CD4-positive, alpha-beta T cell (primary cell): ENCODE measurements around the gene RAB26. TPM values are rescaled to one million over a fixed set of nuclear protein-coding genes. Genes with fewer than 3 reads are reported as not detected.

Experiments
- ATAC-seq: fragments of 200-7000 bp; cut with Tn5 transposase; one replicate; pipeline ENCODE4 v1.10.0; 2022; ENCODE audit warnings: mild to moderate bottlenecking; ENCODE audit not compliant: poor library complexity
- CTCF ChIA-PET: fragments of 350-600 bp; sonication (Branson Sonifier 250); formaldehyde crosslinking; loops from one replicate; lab custom pipeline; 2021; ENCODE audit warnings: antibody characterized with exemption, inconsistent platforms; lab: Charles Lee
- POLR2A ChIA-PET: fragments of 350-600 bp; sonication (Branson Sonifier 250); formaldehyde crosslinking; loops from one replicate; lab custom pipeline; 2021; ENCODE audit warnings: antibody characterized with exemption, inconsistent platforms; lab: Charles Lee
- DNase-seq, 14 experiments: peaks; one replicate each; pipeline ENCODE4 v3.0.0-alpha.2; 2013 to 2020; ENCODE audit warnings: mixed read lengths in 2 of 14
- H3K27ac ChIP-seq, 2 donors: one replicate each; pipeline versions ENCODE4 v1.5.1 to v1.7.0; 2013; ENCODE audit warnings: low read length in 2 of 2, low read depth in 1 of 2, mild to moderate bottlenecking in 1 of 2
- H3K27me3 ChIP-seq, 2 experiments: 1 replicate in 1 of 2; 2 replicates in 1 of 2; pipeline versions ENCODE4 v1.6.1 to v1.7.0; 2013; ENCODE audit warnings: low read length in 2 of 2, control low read depth in 1 of 2, mild to moderate bottlenecking in 1 of 2, moderate library complexity in 1 of 2; ENCODE audit not compliant: insufficient read depth in 2 of 2, control insufficient read depth in 1 of 2
- H3K36me3 ChIP-seq: one replicate; pipeline ENCODE4 v1.6.1; 2013; ENCODE audit warnings: low read length, control low read depth; ENCODE audit not compliant: insufficient read depth
- H3K4me1 ChIP-seq: one replicate; pipeline ENCODE4 v1.6.1; 2013; ENCODE audit warnings: low read length, control low read depth; ENCODE audit not compliant: insufficient read depth
- H3K4me3 ChIP-seq: one replicate; pipeline ENCODE4 v1.5.1; 2013; ENCODE audit warnings: mild to moderate bottlenecking, low read length, moderate library complexity
- H3K9me3 ChIP-seq, 2 experiments: 1 replicate in 1 of 2; 2 replicates in 1 of 2; pipeline versions ENCODE4 v1.6.1 to v1.7.0; 2013; ENCODE audit warnings: low read length in 2 of 2, mild to moderate bottlenecking in 2 of 2, control low read depth in 1 of 2, moderate library complexity in 1 of 2; ENCODE audit not compliant: control insufficient read depth in 1 of 2, insufficient read depth in 1 of 2
- H3K27ac Mint-ChIP-seq: one replicate; pipeline ENCODE4 v1.8.0; 2020; ENCODE audit warnings: mixed read lengths
- H3K27me3 Mint-ChIP-seq: one replicate; pipeline ENCODE4 v1.8.0; 2021; ENCODE audit warnings: mixed read lengths
- H3K36me3 Mint-ChIP-seq: one replicate; pipeline ENCODE4 v1.8.0; 2021; ENCODE audit warnings: low read depth, mixed read lengths
- H3K4me1 Mint-ChIP-seq: one replicate; pipeline ENCODE4 v1.8.0; 2021; ENCODE audit warnings: low read depth, mixed read lengths
- H3K4me3 Mint-ChIP-seq: one replicate; pipeline ENCODE4 v1.8.0; 2020; ENCODE audit warnings: mild to moderate bottlenecking, mixed read lengths
- H3K9me3 Mint-ChIP-seq: one replicate; pipeline ENCODE4 v1.8.0; 2020; ENCODE audit warnings: mixed read lengths
- intact Hi-C, 2 experiments: fragments of 100-400 bp; cut with DNase I in 1 of 2; cut with micrococcal nuclease in 1 of 2; formaldehyde crosslinking; loops; one replicate each; pipeline versions ENCODE4 v1.15.1 to v1.9.0; 2023 to 2025; cut with DNase I, micrococcal nuclease
- total RNA-seq, 174 experiments: library from RNA in 2 of 174; stranded (reverse) in 2 of 174; gene quantifications; one replicate each; pipeline ENCODE4 v1.2.3 and lab custom pipeline; 2021 to 2026
- TF ChIP-seq, protein P1 (sequence below): fragments of 200-600 bp; IDR thresholded peaks from one replicate; pipeline ENCODE4 v1.8.0; 2022; ENCODE audit warnings: antibody characterized with exemption, mild to moderate bottlenecking

Gene RAB26
- total RNA-seq, 2 experiments from 2014 or later = not detected

DNA sequence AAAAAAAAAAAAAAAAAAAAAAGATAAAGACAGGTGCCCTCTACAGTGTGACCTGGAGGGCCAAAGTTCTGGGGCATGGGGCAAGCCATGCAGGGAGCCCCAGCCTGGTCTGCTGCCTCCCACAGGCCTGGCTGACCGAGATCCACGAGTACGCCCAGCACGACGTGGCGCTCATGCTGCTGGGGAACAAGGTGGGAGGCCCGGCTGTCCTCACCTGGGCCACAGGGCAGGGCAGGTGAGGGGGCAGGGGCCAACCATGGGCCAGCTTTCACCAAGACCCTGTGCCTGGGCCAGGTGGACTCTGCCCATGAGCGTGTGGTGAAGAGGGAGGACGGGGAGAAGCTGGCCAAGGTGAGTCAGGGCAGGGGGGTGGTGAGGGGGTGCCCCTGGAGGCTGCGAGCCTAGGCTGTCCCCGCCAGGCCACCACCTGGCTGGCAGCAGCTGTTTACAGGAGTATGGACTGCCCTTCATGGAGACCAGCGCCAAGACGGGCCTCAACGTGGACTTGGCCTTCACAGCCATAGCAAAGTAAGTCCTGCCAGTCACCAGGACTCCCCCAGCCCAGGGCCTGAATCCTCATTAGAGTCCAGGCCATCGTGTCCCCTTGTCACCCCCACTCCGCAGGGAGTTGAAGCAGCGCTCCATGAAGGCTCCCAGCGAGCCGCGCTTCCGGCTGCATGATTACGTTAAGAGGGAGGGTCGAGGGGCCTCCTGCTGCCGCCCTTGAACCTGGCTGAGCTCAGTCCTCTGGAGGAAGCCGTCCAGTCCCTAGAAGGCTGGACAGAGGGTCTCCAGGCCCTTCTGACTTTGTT lies 4.5 kb downstream of the RAB26 start:
- peak in 1 of 14 experiments; percentile 48 for DNase-seq
- CTCF ChIA-PET = interaction anchor here (0.6 to 2.0 kb wide), 7 partner anchors 12 to 149 kb away, joined by 3 to 9 read pairs (median 3); no protein-coding TSS in a partner anchor
- peak overlapping the region; percentile 89 for H3K4me3 Mint-ChIP-seq
- TF ChIP-seq, protein P1, sequence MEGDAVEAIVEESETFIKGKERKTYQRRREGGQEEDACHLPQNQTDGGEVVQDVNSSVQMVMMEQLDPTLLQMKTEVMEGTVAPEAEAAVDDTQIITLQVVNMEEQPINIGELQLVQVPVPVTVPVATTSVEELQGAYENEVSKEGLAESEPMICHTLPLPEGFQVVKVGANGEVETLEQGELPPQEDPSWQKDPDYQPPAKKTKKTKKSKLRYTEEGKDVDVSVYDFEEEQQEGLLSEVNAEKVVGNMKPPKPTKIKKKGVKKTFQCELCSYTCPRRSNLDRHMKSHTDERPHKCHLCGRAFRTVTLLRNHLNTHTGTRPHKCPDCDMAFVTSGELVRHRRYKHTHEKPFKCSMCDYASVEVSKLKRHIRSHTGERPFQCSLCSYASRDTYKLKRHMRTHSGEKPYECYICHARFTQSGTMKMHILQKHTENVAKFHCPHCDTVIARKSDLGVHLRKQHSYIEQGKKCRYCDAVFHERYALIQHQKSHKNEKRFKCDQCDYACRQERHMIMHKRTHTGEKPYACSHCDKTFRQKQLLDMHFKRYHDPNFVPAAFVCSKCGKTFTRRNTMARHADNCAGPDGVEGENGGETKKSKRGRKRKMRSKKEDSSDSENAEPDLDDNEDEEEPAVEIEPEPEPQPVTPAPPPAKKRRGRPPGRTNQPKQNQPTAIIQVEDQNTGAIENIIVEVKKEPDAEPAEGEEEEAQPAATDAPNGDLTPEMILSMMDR = no peak
- Histone ChIP-seq H3K4me1 (peaks cover 89% of the 10 kb centered on the region), H3K27me3 (no peaks in the 10 kb centered on the region), H3K36me3 (peaks cover 17% of the 10 kb centered on the region), H3K9me3 (no peaks in the 10 kb centered on the region), H3K27ac (no peak overlapping the region), H3K4me3 (peak overlapping the region; percentile 71)
- no peak for ATAC-seq
- H3K27ac Mint-ChIP-seq = peak overlapping the region; percentile 75
- peaks cover 47% of the 10 kb centered on the region for H3K4me1 Mint-ChIP-seq
- H3K36me3 Mint-ChIP-seq = peaks cover 19% of the 10 kb centered on the region
- H3K9me3 Mint-ChIP-seq = no peaks in the 10 kb centered on the region
- H3K27me3 Mint-ChIP-seq = no peaks in the 10 kb centered on the region
- POLR2A ChIA-PET = interaction anchor here (0.9 to 2.8 kb wide), 6 partner anchors 13 to 188 kb away, joined by 3 to 33 read pairs (median 4); partner anchors contain the start of genes NTHL1, PKD1, RPS2 and TBL3
- intact Hi-C loops = loop anchor here (1.0 to 10.0 kb wide), 4 partner anchors 130 to 291 kb away; partner anchors contain the start of gene NDUFB10 (in 1 of the 2)

DNA sequence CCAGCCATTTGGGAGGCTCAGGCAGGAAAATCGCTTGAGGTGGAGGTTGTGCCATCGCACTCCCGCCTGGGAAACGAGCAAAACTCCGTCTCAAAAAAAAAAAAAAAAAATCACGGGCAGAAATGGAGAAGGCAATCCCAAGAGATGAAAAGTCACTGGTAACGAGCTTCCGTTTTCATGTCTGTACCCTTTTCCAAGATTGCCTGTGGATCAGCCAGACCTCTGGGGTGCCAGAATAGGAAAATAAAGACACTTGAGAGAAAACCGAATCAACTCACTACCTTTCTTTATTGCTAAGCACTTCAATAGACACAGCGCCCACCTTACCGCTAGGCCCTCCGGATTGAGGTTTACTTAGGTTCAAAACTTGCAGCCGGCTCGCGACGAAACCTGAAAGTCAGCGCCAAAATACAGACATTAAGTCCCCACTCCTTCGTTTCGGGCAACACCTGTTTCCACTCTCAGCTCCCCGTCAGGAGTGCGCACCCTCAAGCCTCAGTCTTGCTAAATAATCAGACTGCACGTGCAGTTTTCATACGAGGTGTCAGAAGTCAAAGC lies 6.2 kb downstream of the RAB26 start:
- Histone ChIP-seq H3K36me3 (peaks cover 18% of the 10 kb centered on the region), H3K27me3 (no peaks in the 10 kb centered on the region), H3K4me3 (peak overlapping the region; percentile 71), H3K9me3 (no peaks in the 10 kb centered on the region), H3K4me1 (peaks cover 86% of the 10 kb centered on the region), H3K27ac (peak overlapping the region; percentile 64 to 68)
- ChIA-PET CTCF (interaction anchor here (0.6 to 2.4 kb wide), 9 partner anchors 14 to 190 kb away, joined by 3 to 12 read pairs (median 4); partner anchors contain the start of genes NTHL1, RPS2 and TSC2), POLR2A (interaction anchor here (0.8 to 2.8 kb wide), 43 partner anchors 8 to 1518 kb away, joined by 3 to 41 read pairs (median 8); partner anchors contain the start of genes AMDHD2, ATP6V0C, CCNF and ECI1)
- peaks cover 51% of the 10 kb centered on the region for H3K4me1 Mint-ChIP-seq
- intact Hi-C loops = loop anchor here (1.0 to 10.0 kb wide), 3 partner anchors 106 to 292 kb away; no protein-coding TSS in a partner anchor
- peak overlapping the region; percentile 75 for H3K27ac Mint-ChIP-seq
- TF ChIP-seq, protein P1 = no peak
- H3K36me3 Mint-ChIP-seq = peaks cover 19% of the 10 kb centered on the region
- peak overlapping the region; percentile 89 for H3K4me3 Mint-ChIP-seq
- ATAC-seq (no peak), DNase-seq (peak in 5 of 14 experiments; percentile 17 to 41 (median 27))
- no peaks in the 10 kb centered on the region for H3K9me3 Mint-ChIP-seq
- no peaks in the 10 kb centered on the region for H3K27me3 Mint-ChIP-seq
